Measurements from ENCODE around the gene TTC28.
A peak's percentile ranks its signal among the peaks of the same experiment; 100 is the strongest.
"Not testable (repeated sequence)": the region's sequence is repeated elsewhere in the genome, so short reads cannot be mapped to it uniquely, and the experiment has no call there.

TTC28 gene

DNA sequence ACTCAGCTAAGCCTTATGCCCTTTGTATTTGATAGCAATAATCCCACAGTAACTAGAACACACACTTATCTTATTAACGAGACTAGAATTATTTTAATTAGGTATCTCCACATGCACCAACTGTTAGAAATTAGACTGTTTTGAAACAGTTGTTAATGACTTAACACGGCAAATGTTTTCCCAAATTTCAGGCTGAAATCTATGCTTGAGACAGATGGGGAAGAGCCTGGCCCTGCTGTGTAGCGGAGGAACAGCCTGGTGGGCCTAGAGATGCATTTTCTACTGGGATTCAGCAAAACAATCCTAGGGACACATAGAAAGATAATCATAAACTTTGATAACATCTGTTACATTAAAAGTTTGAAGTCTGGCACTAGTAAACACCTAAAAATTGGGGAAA is 273.4 kb downstream of the TTC28 start:
- DNase-seq (ENCODE audit: low read depth): no peak

DNA sequence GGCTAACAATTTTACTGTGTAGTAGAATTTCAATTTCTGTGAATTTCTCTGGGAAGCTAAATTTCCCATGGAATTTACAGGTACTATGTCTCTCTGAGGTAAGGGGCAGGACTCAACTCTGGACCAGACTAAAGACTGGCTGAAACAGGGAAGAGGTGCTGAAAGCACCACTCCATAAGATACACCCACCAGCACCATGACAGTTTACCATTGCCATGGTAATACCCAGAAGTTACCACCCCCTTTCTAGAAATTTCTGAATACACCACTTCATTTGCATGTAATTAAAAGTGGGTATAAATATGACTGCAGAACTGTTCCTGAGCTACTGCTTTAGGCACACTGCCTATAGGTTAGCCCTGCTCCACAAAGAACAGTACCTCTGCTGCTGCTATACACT is 274.1 kb downstream of the TTC28 start:
- no peak for DNase-seq (ENCODE audit: low read depth)

DNA sequence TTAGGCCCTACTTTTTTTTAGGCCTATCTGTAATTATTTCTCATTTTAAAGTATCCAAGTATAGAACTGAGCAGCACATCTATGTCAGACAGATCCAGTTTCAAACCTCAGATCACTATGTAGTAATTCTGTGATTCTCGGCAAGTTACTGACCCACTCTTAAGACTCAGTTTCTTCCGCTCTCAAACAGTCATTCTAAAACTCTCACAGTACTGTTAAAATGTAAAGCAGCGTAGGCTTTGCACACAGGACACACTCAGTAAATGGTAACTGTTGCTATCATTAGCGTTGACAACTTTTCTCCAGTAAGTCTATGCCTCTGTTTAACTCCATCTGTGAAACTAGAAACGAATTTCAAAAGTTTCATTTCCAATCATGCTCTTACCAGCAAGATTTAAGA is 277.1 kb downstream of the TTC28 start:
- no peak for DNase-seq (ENCODE audit: low read depth)

- DNase-seq (ENCODE audit: low read depth): no peak
These were observed 277.6 kb downstream of the TTC28 start for GRCh38 chr22:28402060-28402459.

DNA sequence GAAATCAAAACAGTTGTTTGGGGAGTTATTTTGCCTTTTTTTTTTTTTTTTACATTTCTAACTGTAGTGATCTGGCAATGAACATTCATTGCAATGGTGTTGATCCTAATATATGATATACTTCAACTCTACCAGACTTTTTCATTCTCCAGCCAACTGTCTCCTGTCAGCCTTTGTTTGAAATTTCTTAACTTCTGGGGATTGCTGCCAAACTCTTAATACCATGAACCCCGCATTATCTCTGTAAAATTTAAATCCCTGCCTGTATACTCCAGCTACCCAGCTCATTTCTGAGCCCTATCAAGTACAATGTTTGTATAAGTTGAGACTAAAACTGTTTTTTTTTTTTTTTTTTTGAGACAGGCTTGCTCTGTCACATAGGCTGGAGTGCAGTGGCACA is 280.7 kb downstream of the TTC28 start:
- DNase-seq (ENCODE audit: low read depth): no peak

DNA sequence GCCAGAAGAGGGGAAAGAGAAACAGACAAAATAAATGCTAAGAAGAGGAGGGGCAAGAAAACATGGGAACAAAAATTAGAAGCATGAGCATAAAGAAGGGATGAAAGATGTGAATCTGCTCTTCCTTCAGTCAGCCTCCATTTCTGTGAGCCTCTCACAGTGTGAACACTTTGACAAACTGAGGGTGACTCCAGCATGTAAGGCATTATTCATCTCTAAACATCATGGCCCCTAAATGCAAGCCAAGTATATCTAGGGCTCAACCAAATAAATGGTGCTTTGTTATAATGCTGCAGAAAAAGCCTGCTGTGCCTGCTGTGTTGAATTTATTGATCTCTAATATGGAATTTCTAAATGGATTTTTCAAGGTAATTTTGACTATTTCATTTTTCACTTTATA is 281.3 kb downstream of the TTC28 start:
- DNase-seq (ENCODE audit: low read depth): no peak

DNA sequence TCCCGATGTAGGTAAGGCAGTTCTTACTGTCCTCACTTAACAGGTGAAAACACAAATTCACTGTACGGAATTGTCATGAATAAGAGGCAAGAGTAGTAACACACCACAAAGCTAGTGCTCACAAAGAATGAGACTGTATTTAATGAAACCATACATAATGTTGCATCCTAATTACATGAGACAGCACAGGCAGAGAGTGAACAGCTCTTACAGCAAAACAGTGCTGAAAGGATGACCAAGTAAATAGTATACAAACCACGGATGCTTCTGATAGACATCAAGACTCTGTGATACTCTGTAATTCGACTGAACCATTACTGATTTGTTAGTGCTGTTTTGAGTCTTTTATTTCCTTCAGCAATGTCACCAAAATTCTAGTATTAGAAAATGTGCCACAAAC is 282.3 kb downstream of the TTC28 start:
- DNase-seq (ENCODE audit: low read depth): no peak

DNA sequence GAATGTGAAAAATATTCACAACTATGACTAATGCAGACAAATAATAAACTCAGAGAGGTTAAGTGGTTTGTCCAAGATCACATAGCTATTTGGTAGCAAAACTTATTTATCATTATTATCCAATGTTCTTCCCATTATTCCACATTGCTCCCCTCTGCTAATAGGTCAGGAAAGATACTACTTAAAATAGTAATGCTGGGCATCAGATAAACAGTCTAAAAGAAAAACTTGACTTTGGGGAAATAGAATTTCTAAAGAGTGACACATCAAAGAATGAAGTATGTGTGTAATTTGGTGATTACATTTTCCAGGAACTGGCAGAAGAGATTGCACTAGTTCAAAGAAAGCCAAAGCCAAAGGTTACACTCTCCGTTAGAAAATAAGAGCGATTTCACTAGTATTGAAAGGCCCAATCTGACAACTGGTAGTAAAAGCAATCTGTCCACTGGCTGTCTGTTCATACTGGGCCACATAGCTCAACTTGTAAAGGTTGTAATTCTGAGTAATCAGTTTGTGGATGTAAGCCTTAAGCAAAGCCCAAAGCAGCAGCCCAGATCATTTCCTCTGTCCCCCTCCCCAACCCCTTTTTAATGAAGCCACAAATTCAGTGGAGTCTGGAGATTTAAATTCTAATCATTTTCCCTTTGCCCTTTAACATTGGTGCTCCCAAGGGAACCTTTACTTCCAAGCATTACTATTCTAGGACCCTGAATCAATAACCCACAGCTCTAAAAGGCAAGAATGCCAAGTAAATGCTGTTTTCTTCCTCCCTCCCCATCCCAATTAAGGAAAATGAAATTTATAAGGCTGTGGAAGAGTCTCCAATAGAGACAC is 283.5 kb downstream of the TTC28 start:
- no peak for DNase-seq (ENCODE audit: low read depth)

DNA sequence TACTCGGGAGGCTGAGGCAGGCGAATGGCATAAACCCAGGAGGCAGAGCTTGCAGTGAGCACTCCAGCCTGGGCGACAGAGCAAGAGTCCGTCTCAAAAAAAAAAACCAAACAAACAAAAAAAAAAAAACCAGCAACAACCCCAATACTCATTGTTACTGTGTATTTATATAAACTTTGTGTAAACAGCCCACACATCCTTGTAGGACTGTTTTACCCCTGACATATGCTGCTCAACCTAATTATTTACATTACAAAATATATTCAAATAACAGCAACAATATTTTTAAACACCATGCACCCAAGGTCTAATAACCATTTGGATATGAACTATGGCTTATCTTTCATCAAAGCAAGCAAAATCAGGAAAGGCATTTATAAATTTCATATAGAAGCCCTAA is 284.1 kb downstream of the TTC28 start:
- no peak for DNase-seq (ENCODE audit: low read depth)

DNA sequence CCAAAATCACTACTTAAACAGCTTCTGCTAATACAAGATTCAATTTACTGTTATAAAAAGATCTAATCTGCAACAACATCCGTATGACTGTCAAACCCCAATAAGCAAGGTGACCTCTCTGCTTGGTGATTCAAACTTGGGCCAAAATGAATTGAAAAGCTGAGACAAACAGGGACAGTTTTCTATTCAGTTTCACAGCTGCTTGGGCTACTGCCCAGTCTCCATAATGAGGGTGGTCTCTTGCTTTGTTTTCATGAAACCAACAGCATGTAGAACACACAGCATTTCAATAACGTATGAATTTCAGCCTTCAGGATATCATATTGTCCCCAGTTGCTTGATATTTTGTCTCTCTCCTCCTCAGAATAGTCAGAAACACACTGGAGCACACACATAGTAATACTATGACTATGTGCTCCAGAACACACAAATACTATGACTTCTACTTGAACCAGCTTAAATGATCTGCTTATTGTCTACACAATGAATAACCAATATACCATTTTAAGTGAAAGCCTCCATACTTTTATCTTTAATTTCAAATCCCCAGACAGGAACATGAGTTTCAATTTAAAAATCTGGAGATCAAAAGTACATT is 285.0 kb downstream of the TTC28 start:
- DNase-seq (ENCODE audit: low read depth): no peak

- DNase-seq (ENCODE audit: low read depth): peak; percentile 31
These were observed 298.0 kb downstream of the TTC28 start for GRCh38 chr22:28381429-28382167.

DNA sequence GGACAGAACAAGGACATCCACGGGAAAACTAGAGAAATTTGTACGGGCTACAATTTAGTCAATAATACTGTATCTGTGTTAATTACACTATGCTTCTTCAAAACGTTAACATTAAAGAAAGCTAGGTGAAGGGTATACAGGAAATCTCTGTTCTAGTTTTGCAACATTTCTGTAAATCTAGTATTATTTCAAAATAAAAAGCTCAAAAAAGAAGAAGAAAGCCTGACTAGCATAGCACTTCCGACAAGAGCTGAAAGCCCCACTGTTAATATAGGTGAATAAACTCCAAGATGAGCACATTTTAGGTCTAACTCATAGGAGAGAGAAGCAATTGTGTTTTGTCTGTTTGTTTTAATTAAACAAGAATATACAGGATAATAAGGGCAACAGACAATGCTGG is 299.7 kb downstream of the TTC28 start:
- no peak for DNase-seq (ENCODE audit: low read depth)

- DNase-seq (ENCODE audit: low read depth): no peak
These were observed 300.4 kb downstream of the TTC28 start for GRCh38 chr22:28379075-28379779.

GRCh38 chr22:28375761-28376534 is 303.7 kb downstream of the TTC28 start:
- DNase-seq (ENCODE audit: low read depth): no peak

DNA sequence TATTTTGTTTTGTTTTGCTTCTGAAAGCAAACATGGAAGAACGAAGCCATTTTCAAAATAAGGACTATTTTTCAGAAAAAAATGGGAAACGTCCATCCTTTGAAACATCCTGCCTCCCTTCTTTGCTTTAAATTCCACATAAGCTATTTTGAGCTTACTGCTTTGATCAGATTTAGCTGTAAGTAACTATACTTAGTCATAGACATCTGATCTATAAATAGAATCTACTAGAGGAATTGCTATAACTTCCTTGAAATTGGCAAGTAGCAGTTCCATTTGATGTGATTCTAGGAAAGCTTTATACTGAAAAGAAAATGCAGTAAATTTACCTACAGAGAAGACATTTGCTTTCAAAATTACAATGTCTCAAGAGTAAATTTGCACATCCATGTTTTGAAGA is 305.8 kb downstream of the TTC28 start:
- no peak for DNase-seq (ENCODE audit: low read depth)

- DNase-seq (ENCODE audit: low read depth): no peak
These were observed 309.8 kb downstream of the TTC28 start for GRCh38 chr22:28369854-28370253.

DNA sequence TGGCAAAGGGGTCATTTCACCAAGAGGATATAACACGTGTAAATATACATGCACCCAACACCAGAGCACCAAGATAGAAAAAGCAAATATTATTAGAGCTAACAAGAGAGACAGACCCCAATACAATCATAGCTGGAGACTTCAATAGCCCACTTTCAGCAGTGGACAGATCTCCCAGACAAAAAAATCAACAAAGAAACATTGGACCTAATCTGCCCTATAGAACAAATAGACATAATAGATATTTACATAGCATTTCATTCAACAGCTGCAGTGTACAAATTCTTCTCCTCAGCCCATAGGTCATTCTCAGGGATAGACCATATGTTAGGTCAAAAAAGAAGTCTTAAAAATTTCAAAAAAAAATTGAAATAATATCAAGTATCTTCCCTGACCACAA is 312.8 kb downstream of the TTC28 start:
- DNase-seq (ENCODE audit: low read depth): no peak

DNA sequence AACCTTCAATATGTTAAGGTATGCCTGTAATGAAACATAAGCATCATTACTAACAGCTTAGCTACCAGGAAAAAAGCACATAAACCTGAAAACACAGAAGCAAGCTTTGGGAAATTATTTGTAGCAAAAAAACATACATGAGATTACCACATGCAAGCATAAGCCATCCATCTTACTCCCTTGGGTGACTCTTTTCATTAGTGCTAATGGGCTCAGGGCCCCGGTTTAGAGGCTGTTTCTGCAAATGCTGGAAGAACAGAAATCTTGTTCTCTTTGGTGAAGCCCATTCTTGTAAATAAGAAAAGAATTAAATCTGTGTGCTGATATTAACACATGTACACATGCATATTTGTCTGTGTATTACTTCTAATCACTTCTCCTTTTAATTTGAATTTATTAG is 314.3 kb downstream of the TTC28 start:
- DNase-seq (ENCODE audit: low read depth): no peak

DNA sequence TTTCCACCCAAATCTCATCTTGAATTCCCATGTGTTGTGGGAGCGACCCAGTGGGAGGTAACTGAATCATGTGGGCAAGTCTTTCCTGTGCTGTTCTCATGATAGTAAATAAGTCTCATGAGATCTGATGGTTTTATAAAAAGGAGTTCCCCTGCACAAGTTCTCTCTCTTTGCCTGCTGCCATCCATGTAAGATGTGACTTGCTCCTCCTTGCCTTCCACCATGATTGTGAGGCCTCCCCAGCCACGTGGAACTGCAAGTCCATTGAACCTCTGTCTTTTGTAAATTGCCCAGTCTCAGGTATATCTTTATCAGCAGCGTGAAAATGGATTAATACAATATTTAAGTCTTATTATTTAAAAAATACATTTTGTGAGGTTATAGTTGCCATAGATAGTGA is 315.5 kb downstream of the TTC28 start:
- DNase-seq (ENCODE audit: low read depth): not testable (repeated sequence)

- no peak for DNase-seq (ENCODE audit: low read depth)
These were observed 318.7 kb downstream of the TTC28 start for GRCh38 chr22:28360939-28361338.

- DNase-seq (ENCODE audit: low read depth): no peak
These were observed 321.3 kb downstream of the TTC28 start for GRCh38 chr22:28358312-28358711.

- DNase-seq (ENCODE audit: low read depth): no peak
These were observed 322.4 kb downstream of the TTC28 start for GRCh38 chr22:28357193-28357592.
